HepG2 (cell line): ENCODE measurements around the gene PBLD. TPM values are rescaled to one million over a fixed set of nuclear protein-coding genes. Genes with fewer than 3 reads are reported as not detected.

Experiments used
- CTCF ChIP-seq: sonication (generic); formaldehyde crosslinking; IDR thresholded peaks from 2 replicates; pipeline ENCODE4 v1.5.0; 2020; ENCODE audit warnings: mild to moderate bottlenecking, missing genetic modification reagents, moderate library complexity
- DPF2 ChIP-seq: sonication (generic); formaldehyde crosslinking; IDR thresholded peaks from 2 replicates; pipeline ENCODE4 v1.4.0; 2020; ENCODE audit warnings: mild to moderate bottlenecking, low read depth, missing genetic modification reagents, borderline replicate concordance
- GABPB1 ChIP-seq: IDR thresholded peaks from 2 replicates; pipeline ENCODE4 v1.6.1; 2016; ENCODE audit warnings: mild to moderate bottlenecking, missing genetic modification reagents, moderate library complexity, missing compliant biosample characterization
- HDAC1 ChIP-seq: sonication (generic); formaldehyde crosslinking; IDR thresholded peaks from 2 replicates; pipeline ENCODE4 v1.5.1; 2020; ENCODE audit warnings: mild to moderate bottlenecking, missing genetic modification reagents
- MZF1 ChIP-seq: sonication (generic); formaldehyde crosslinking; IDR thresholded peaks from 2 replicates; pipeline ENCODE4 v1.8.1; 2023; ENCODE audit warnings: mild to moderate bottlenecking, missing genetic modification reagents, borderline replicate concordance
- NONO ChIP-seq, 2 experiments: fragments of 450-650 bp in 1 of 2; sonication (generic) in 1 of 2; formaldehyde crosslinking in 1 of 2; IDR thresholded peaks in 1 of 2; conservative IDR thresholded peaks in 1 of 2; 2 replicates each; pipeline versions ENCODE4 v1.6.1 to v1.8.0; 2017 to 2022; ENCODE audit warnings: mild to moderate bottlenecking in 1 of 2, missing genetic modification reagents in 1 of 2, moderate library complexity in 1 of 2
- NR3C1 ChIP-seq: sonication (generic); formaldehyde crosslinking; IDR thresholded peaks from 2 replicates; pipeline ENCODE4 v1.4.0; 2020; ENCODE audit warnings: missing genetic modification reagents
- REST ChIP-seq, 2 experiments: IDR thresholded peaks; 2 replicates each; pipeline ENCODE4 v1.6.1; 2011 to 2012; ENCODE audit warnings: low read length in 2 of 2, borderline replicate concordance in 1 of 2, low read depth in 1 of 2, mild to moderate bottlenecking in 1 of 2, moderate library complexity in 1 of 2
- SETDB1 ChIP-seq: sonication (generic); formaldehyde crosslinking; IDR thresholded peaks from 2 replicates; pipeline ENCODE4 v1.5.1; 2020; ENCODE audit warnings: missing genetic modification reagents, mild to moderate bottlenecking, borderline replicate concordance
- SMARCC2 ChIP-seq: fragments of 450-650 bp; IDR thresholded peaks from 2 replicates; pipeline ENCODE4 v1.6.1; 2017; ENCODE audit warnings: antibody characterized with exemption, mild to moderate bottlenecking
- SMC3 ChIP-seq: IDR thresholded peaks from 2 replicates; pipeline ENCODE4 v1.6.1; 2011; ENCODE audit warnings: low read length, improper control_type of control experiment
- ZFP41 ChIP-seq: sonication (generic); formaldehyde crosslinking; IDR thresholded peaks from 2 replicates; pipeline ENCODE4 v1.4.0; 2020; ENCODE audit warnings: mild to moderate bottlenecking, missing genetic modification reagents, borderline replicate concordance
- ZNF18 ChIP-seq: sonication (generic); formaldehyde crosslinking; IDR thresholded peaks from 2 replicates; pipeline ENCODE4 v1.8.0; 2022; ENCODE audit warnings: mild to moderate bottlenecking, missing genetic modification reagents; ENCODE audit not compliant: insufficient replicate concordance
- ZNF615 ChIP-seq: sonication (generic); formaldehyde crosslinking; IDR thresholded peaks from 2 replicates; pipeline ENCODE4 v1.5.0; 2020; ENCODE audit warnings: mild to moderate bottlenecking, missing genetic modification reagents, borderline replicate concordance
- ZNF703 ChIP-seq: sonication (generic); formaldehyde crosslinking; IDR thresholded peaks from 2 replicates; pipeline ENCODE4 v1.5.1; 2020; ENCODE audit warnings: missing genetic modification reagents, mild to moderate bottlenecking, moderate library complexity, borderline replicate concordance
- ZNF704 ChIP-seq: sonication (generic); formaldehyde crosslinking; IDR thresholded peaks from 2 replicates; pipeline ENCODE4 v1.8.1; 2023; ENCODE audit warnings: mild to moderate bottlenecking, inconsistent platforms, moderate library complexity, missing genetic modification reagents, borderline replicate concordance
- ZSCAN22 ChIP-seq: sonication (generic); formaldehyde crosslinking; IDR thresholded peaks from 2 replicates; pipeline ENCODE4 v1.4.0; 2020; ENCODE audit warnings: mild to moderate bottlenecking, missing genetic modification reagents
- polyA plus RNA-seq, 8 experiments: library from polyadenylated mRNA; depleted of rRNA in 3 of 8; stranded (reverse) in 7 of 8; unstranded in 1 of 8; fragments of >200 nt; fragmentation: Illumina TruSeq in 4 of 8; extraction: Trizol in 4 of 8; gene quantifications; 2 replicates each; pipeline versions ENCODE4 v1.2.1 to v1.2.3, GENCODE V29; 2011 to 2016; ENCODE audit warnings: low read depth in 4 of 8, missing spikeins in 1 of 8, mixed read lengths in 1 of 8; ENCODE audit not compliant: insufficient read depth in 1 of 8
- total RNA-seq, 5 experiments: library from RNA; depleted of rRNA; stranded (reverse); fragments of >200 nt; fragmentation: Illumina TruSeq; extraction: Trizol; gene quantifications; 2 replicates each; pipeline ENCODE4 v1.2.3, GENCODE V29; 2016; ENCODE audit warnings: low read depth in 1 of 5

Gene PBLD
- total and polyA plus RNA-seq, 2 of the 13 experiments (the other 11 are each of a cell fraction or from before 2014, with no cell fraction given) = 0.42 to 3.1 TPM

- TF ChIP-seq ZNF703 (CRISPR knock-in tag) = no peak
- no peak for TF ChIP-seq NR3C1 (CRISPR knock-in tag)
- TF ChIP-seq ZNF704 (CRISPR knock-in tag) = no peak
- TF ChIP-seq SETDB1 (CRISPR knock-in tag) = no peak
- 0 out of 2 replicates have a peak, but pooled peaks have one; percentile 17 for TF ChIP-seq DPF2 (CRISPR knock-in tag)
- peak; percentile 58 for TF ChIP-seq CTCF (CRISPR knock-in tag)
- no peak for TF ChIP-seq NONO (IDR thresholded peaks at IDR 0.05)
- 0 out of 2 replicates have a peak, but pooled peaks have one; percentile 23 for TF ChIP-seq NONO (CRISPR knock-in tag; conservative IDR thresholded peaks at IDR 0.05)
- peak; percentile 55; the same call in 1 of the 2 replicates for TF ChIP-seq GABPB1
- no peak for TF ChIP-seq SMARCC2
- TF ChIP-seq SMC3 = no peak
- peak; percentile 90; the same call in 1 of the 2 replicates for TF ChIP-seq ZNF615
- TF ChIP-seq REST (IDR thresholded peaks at IDR 0.05; ENCODE audit: borderline replicate concordance in 1 of 2, low read depth in 1 of 2, low read length in 2 of 2) = peak in 1 of 2 experiments; percentile 13; a peak in 1 of 4 replicates
- no peak for TF ChIP-seq HDAC1 (CRISPR knock-in tag)
- TF ChIP-seq ZNF18 (CRISPR knock-in tag) = peak; percentile 67
- peak; percentile 13; the same call in 1 of the 2 replicates for TF ChIP-seq ZSCAN22 (CRISPR knock-in tag)
- TF ChIP-seq MZF1 (CRISPR knock-in tag) = no peak
- TF ChIP-seq ZFP41 (CRISPR knock-in tag) = no peak
Observed at GRCh38 chr10:68332259-68333057, at the start of gene PBLD (continued).
